BE2C (cell line): ENCODE results near the gene FIGLA.

Source experiments
- DNase-seq: peaks from one replicate; pipeline ENCODE4 v3.0.0-alpha.2; 2020
- H3K27me3 ChIP-seq: fragments of 250-450 bp; sonication (Bioruptor Pico); 2 replicates; pipeline ENCODE4 v1.5.1; 2020; ENCODE audit warnings: mild to moderate bottlenecking
- H3K36me3 ChIP-seq: fragments of 250-450 bp; sonication (Bioruptor Pico); 2 replicates; pipeline ENCODE4 v1.5.1; 2020; ENCODE audit warnings: mild to moderate bottlenecking
- H3K4me1 ChIP-seq: fragments of 250-450 bp; sonication (Bioruptor Pico); 2 replicates; pipeline ENCODE4 v1.5.1; 2020
- H3K4me3 ChIP-seq: 2 replicates; pipeline ENCODE4 v1.5.1; 2011; ENCODE audit warnings: low read depth, low read length
- H3K9me3 ChIP-seq: fragments of 250-450 bp; sonication (Bioruptor Pico); 2 replicates; pipeline ENCODE4 v1.5.1; 2020
- TF ChIP-seq, protein P1 (sequence below): IDR thresholded peaks from 2 replicates; pipeline ENCODE4 v1.5.1; 2012; ENCODE audit warnings: mild to moderate bottlenecking, low read depth, low read length

The FIGLA gene

DNA sequence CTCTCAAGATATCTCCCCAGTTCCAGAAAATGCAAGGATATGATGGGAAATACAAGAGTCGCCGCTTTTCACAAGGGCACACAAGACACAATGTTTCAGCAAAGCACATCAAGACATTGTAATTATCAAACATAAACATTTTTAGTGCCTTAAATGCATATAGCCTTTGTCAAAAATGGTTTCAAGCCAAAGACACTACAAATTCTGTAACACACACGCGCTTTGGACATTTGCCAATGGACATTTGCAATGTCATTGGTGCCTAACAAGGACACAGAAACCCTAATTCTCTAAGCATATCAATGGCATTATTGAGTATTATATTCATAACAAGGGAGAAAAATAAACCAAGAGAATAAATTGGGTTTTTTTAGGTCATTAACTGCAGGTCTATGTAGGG, 38.6 kb downstream of the FIGLA start:
- no peak overlapping the region for H3K4me3 ChIP-seq
- no peaks in the 10 kb centered on the region for H3K36me3 ChIP-seq
- TF ChIP-seq, protein P1, sequence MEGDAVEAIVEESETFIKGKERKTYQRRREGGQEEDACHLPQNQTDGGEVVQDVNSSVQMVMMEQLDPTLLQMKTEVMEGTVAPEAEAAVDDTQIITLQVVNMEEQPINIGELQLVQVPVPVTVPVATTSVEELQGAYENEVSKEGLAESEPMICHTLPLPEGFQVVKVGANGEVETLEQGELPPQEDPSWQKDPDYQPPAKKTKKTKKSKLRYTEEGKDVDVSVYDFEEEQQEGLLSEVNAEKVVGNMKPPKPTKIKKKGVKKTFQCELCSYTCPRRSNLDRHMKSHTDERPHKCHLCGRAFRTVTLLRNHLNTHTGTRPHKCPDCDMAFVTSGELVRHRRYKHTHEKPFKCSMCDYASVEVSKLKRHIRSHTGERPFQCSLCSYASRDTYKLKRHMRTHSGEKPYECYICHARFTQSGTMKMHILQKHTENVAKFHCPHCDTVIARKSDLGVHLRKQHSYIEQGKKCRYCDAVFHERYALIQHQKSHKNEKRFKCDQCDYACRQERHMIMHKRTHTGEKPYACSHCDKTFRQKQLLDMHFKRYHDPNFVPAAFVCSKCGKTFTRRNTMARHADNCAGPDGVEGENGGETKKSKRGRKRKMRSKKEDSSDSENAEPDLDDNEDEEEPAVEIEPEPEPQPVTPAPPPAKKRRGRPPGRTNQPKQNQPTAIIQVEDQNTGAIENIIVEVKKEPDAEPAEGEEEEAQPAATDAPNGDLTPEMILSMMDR, result no peak
- H3K4me1 ChIP-seq, result no peaks in the 10 kb centered on the region
- no peaks in the 10 kb centered on the region for H3K27me3 ChIP-seq
- H3K9me3 ChIP-seq, result no peaks in the 10 kb centered on the region
- DNase-seq, result no peak

DNA sequence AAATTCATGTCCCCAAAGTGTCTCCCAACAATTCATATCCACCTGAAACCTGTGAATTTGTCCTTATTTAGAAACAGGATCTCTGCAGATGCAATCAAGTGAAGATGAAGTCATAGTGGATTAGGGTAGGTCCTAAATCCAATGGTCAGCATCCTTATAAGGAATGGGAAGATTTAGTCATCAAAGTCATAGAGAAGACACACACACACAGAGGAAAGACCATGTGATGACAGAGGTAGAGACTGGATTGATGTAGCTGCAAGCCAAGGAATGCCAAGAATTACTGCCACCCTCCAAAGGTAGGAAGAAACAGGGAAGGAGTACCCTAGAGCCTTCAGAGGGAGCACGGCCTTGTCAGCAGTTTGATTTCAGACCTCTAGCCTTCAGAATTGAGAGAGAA, 40.1 kb downstream of the FIGLA start:
- H3K4me1 ChIP-seq, result no peaks in the 10 kb centered on the region
- TF ChIP-seq, protein P1, result no peak
- no peak overlapping the region for H3K4me3 ChIP-seq
- no peak for DNase-seq
- H3K27me3 ChIP-seq, result no peaks in the 10 kb centered on the region
- no peaks in the 10 kb centered on the region for H3K9me3 ChIP-seq
- H3K36me3 ChIP-seq, result no peaks in the 10 kb centered on the region

DNA sequence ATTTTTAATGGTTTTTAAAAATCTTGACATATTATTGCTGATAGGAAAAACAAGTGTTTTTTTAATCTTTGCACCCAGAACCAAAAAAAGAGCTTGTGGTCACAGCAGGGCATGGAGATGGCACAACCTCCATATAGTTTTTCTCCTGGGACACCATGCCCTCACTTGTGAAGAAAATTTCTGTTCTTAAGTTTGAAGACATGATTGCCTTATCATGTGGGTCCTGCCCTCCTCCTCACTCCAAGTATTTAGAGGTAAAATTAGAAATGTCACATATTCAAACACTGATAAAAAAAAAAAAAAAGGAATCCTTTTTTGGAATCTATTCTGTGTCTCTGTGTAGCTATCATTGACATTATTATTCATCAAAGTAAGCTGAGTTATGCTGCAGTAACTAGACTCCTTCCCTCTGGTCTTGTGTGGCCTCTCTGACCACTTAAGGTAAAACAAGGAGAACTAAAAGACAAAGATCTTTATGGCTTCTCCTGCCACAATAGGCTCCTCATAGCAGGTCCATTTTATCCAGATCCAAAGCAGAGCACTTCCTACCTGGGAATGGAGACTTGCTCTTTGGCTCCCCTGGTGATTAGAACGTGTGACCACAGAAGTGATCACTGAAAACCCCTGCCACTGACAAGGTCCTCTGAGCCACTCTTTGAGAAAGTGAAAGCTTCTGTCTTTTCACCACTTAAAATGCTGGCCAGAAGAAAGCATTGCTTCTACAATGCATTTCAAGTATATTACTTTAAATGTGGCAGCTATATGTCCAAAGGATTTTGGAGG, 42.2 kb downstream of the FIGLA start:
- Histone ChIP-seq H3K4me3 (no peak overlapping the region), H3K27me3 (no peaks in the 10 kb centered on the region), H3K4me1 (no peaks in the 10 kb centered on the region), H3K36me3 (no peaks in the 10 kb centered on the region), H3K9me3 (no peaks in the 10 kb centered on the region)
- DNase-seq, result no peak
- TF ChIP-seq, protein P1, result peak; percentile 15; the same call in 1 of the 2 replicates

DNA sequence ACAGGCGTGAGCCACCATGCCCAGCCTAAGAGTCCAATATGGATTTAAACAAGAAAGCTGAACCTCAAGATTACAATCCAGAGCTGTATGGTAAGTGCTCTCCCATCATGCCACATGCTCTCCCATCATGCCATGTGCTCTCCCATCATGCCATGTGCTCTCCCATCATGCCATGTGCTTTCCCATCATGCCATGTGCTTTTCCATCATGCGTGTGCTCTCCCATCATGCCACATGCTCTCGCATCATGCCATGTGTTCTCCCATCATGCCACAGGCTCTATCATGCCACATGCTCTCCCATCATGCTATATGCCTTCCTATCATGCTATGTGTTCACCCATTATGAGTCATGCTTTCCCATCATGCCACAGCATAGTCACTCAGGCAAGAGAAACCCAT, 43.2 kb downstream of the FIGLA start:
- TF ChIP-seq, protein P1, result no peak
- no peaks in the 10 kb centered on the region for H3K4me1 ChIP-seq
- H3K36me3 ChIP-seq, result no peaks in the 10 kb centered on the region
- no peak for DNase-seq
- no peaks in the 10 kb centered on the region for H3K9me3 ChIP-seq
- no peaks in the 10 kb centered on the region for H3K27me3 ChIP-seq
- no peak overlapping the region for H3K4me3 ChIP-seq

DNA sequence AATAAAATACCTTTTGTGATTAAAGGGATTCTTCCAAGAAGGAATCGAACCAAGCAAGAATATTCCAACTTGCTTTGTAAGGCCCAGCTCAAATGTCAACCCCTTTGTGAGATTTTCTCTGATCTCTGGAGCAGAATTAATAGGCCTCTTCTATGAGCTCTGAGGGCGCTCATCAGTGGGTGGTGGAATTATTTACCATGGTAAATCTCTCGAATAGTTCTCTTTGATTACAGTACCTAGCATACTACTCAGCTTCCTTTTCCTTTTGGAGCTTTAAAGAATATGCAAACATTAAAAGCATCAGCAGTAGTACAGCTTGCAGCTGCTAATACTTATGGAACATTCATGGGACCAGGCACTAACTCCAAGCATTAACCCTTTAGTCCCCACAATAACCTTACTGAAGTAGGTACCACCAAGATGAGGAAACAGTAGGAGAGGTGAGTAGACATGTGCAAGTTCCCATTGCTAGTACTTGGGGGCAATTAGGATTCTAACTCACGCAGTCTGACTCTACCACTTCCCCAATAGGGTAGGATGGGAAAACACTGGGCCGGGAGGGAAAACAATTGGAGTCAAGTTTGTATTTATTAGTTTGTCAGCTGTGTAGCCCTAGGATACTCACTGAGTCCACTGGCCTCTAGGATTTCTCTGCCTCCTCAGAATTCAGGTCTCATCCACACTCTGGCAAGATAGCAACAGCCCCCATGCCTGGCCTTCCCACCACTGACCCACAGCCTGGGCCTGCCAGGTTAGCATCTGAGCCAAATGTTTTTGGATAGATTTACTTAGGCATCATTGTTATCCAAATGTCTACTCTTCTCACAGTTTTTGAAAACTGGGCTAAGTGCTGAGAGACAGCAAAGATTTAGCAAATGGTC, 44.1 kb downstream of the FIGLA start:
- Histone ChIP-seq H3K4me1 (no peaks in the 10 kb centered on the region), H3K27me3 (no peaks in the 10 kb centered on the region), H3K4me3 (no peak overlapping the region), H3K36me3 (no peaks in the 10 kb centered on the region), H3K9me3 (no peaks in the 10 kb centered on the region)
- TF ChIP-seq, protein P1, result no peak
- no peak for DNase-seq

DNA sequence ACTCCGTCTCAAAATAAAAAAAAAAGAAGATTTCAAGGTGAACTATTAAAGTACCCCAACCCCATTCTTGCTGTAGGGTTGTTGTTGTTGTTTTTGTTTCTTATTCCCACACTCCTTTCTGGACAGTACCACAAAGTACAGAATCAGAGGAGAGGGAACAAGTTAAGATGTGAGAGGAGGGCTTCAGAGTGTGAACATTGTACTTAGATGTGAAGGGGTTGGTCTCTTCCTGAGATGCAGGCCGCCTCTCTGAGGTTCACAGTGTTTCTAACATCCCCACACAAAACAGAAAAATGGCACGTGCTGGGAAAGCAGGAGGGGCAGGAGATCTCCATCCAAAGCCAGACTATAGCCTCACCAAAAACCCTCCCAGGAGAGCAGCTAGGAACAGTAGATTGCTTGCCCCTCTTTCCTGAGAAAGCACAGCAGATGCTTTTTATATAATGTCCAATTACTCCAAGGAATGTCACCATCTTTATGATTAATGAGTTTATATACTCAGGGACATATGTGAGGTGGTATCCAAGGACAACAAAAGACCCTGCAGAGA, 45.1 kb downstream of the FIGLA start:
- TF ChIP-seq, protein P1, result no peak
- Histone ChIP-seq H3K36me3 (no peaks in the 10 kb centered on the region), H3K4me1 (no peaks in the 10 kb centered on the region), H3K9me3 (no peaks in the 10 kb centered on the region), H3K27me3 (no peaks in the 10 kb centered on the region), H3K4me3 (no peak overlapping the region)
- no peak for DNase-seq
